Activated CD8-positive, alpha-beta T cell treated with anti-CD3 and anti-CD28 coated beads for 36 hours (primary cell): ENCODE results near the gene SPSB1. TPM values are rescaled to one million over a fixed set of nuclear protein-coding genes. Genes with fewer than 3 reads are reported as not detected.
A peak's percentile ranks its signal among the peaks of the same experiment; 100 is the strongest.

ENCODE experiments used
- ATAC-seq: fragments of 200-7000 bp; cut with Tn5 transposase; one replicate; pipeline ENCODE4 v1.10.0; 2021; ENCODE audit warnings: mild to moderate bottlenecking, moderate library complexity
- CTCF ChIA-PET: fragments of 350-600 bp; sonication (Branson Sonifier 250); formaldehyde crosslinking; loops from one replicate; lab custom pipeline; 2021; ENCODE audit warnings: antibody characterized with exemption; lab: Charles Lee
- POLR2A ChIA-PET: fragments of 350-600 bp; sonication (Branson Sonifier 250); formaldehyde crosslinking; loops from one replicate; lab custom pipeline; 2021; ENCODE audit warnings: antibody characterized with exemption; lab: Charles Lee
- DNase-seq: peaks from one replicate; pipeline ENCODE4 v3.0.0-alpha.2; 2020
- H3K27ac Mint-ChIP-seq: one replicate; pipeline ENCODE4 v1.8.0; 2021; ENCODE audit warnings: mild to moderate bottlenecking, mixed read lengths
- H3K27me3 Mint-ChIP-seq: one replicate; pipeline ENCODE4 v1.8.0; 2021; ENCODE audit warnings: mixed read lengths
- H3K36me3 Mint-ChIP-seq: one replicate; pipeline ENCODE4 v1.8.0; 2021; ENCODE audit warnings: low read depth, mixed read lengths
- H3K4me1 Mint-ChIP-seq: one replicate; pipeline ENCODE4 v1.8.0; 2021; ENCODE audit warnings: low read depth, mixed read lengths
- H3K4me3 Mint-ChIP-seq: one replicate; pipeline ENCODE4 v1.8.0; 2021; ENCODE audit warnings: mild to moderate bottlenecking, moderate library complexity, mixed read lengths
- H3K9me3 Mint-ChIP-seq: one replicate; pipeline ENCODE4 v1.8.0; 2021; ENCODE audit warnings: mixed read lengths
- CTCF ChIP-seq: fragments of 200-600 bp; IDR thresholded peaks from one replicate; pipeline ENCODE4 v1.8.0; 2022; ENCODE audit warnings: antibody characterized with exemption, mild to moderate bottlenecking
- intact Hi-C: fragments of 100-400 bp; cut with micrococcal nuclease; formaldehyde crosslinking; loops from one replicate; pipeline ENCODE4 v1.10.0; 2022
- total RNA-seq, 2 experiments: library from RNA; stranded (reverse); gene quantifications; one replicate each; pipeline ENCODE4 v1.2.3, GENCODE V29; 2021

Gene SPSB1
- total RNA-seq, 2 experiments from 2014 or later = 1.1 to 1.5 TPM

GRCh38 chr1:9385801-9386573 is 93.3 kb downstream of the SPSB1 start:
- no peaks in the 10 kb centered on the region for H3K27me3 Mint-ChIP-seq

GRCh38 chr1:9388335-9389180 is 95.9 kb downstream of the SPSB1 start:
- Mint-ChIP-seq H3K27me3 (no peaks in the 10 kb centered on the region), H3K36me3 (no peaks in the 10 kb centered on the region), H3K4me1 (peaks cover 4% of the 10 kb centered on the region), H3K4me3 (no peak overlapping the region), H3K9me3 (no peaks in the 10 kb centered on the region), H3K27ac (no peak overlapping the region)
- no peak for ATAC-seq
- POLR2A ChIA-PET = interaction anchor here (1.0 kb wide), 1 partner anchor 14 kb away, joined by 3 read pairs; no protein-coding TSS in a partner anchor
- intact Hi-C loops = no loop called here
- DNase-seq = no peak
- TF ChIP-seq CTCF = no peak
- CTCF ChIA-PET = interaction anchor here (1.3 to 1.4 kb wide), 4 partner anchors 9 to 140 kb away, joined by 3 to 6 read pairs (median 4); no protein-coding TSS in a partner anchor

More at GRCh38 chr1:9385801-9386573, 93.3 kb downstream of the SPSB1 start:
- H3K4me1 Mint-ChIP-seq = peaks cover 4% of the 10 kb centered on the region
- H3K4me3 Mint-ChIP-seq = no peak overlapping the region
- CTCF ChIA-PET = no interaction called here
- no peaks in the 10 kb centered on the region for H3K36me3 Mint-ChIP-seq
- H3K27ac Mint-ChIP-seq = no peak overlapping the region
- no peak for TF ChIP-seq CTCF
- POLR2A ChIA-PET = no interaction called here
- no peaks in the 10 kb centered on the region for H3K9me3 Mint-ChIP-seq
- DNase-seq (peak; percentile 11), ATAC-seq (peak; percentile 47)
- intact Hi-C loops = no loop called here

- Mint-ChIP-seq H3K4me3 (no peak overlapping the region), H3K27me3 (no peaks in the 10 kb centered on the region), H3K9me3 (peaks cover under 1% of the 10 kb centered on the region), H3K36me3 (no peaks in the 10 kb centered on the region), H3K27ac (no peak overlapping the region), H3K4me1 (peaks cover 4% of the 10 kb centered on the region)
- ChIA-PET CTCF (interaction anchor here (1.3 to 1.4 kb wide), 2 partner anchors 17 to 139 kb away, joined by 3 to 4 read pairs; no protein-coding TSS in a partner anchor), POLR2A (no interaction called here)
- no peak for TF ChIP-seq CTCF
- no peak for ATAC-seq
- intact Hi-C loops = no loop called here
- DNase-seq = no peak
Measured at GRCh38 chr1:9389968-9390367, 97.3 kb downstream of the SPSB1 start.

- ATAC-seq (no peak), DNase-seq (no peak)
- Mint-ChIP-seq H3K9me3 (peaks cover 4% of the 10 kb centered on the region), H3K4me1 (peaks cover 4% of the 10 kb centered on the region), H3K4me3 (no peak overlapping the region), H3K36me3 (no peaks in the 10 kb centered on the region), H3K27ac (no peak overlapping the region), H3K27me3 (no peaks in the 10 kb centered on the region)
- no peak for TF ChIP-seq CTCF
- intact Hi-C loops = no loop called here
- POLR2A ChIA-PET = no interaction called here
- CTCF ChIA-PET = no interaction called here
Measured at GRCh38 chr1:9391620-9392019, 98.9 kb downstream of the SPSB1 start.
